Fibroblast of villous mesenchyme (primary cell): Measurements from ENCODE around the gene ABHD4. TPM values are rescaled to one million over a fixed set of nuclear protein-coding genes. Genes with fewer than 3 reads are reported as not detected.

ENCODE experiments used
- DNase-seq: peaks from one replicate; pipeline ENCODE4 v3.0.0-alpha.2; 2010; ENCODE audit warnings: low read depth
- H3K4me3 ChIP-seq: 2 replicates; pipeline ENCODE4 v1.5.1; 2011; ENCODE audit warnings: low read depth, mild to moderate bottlenecking, low read length
- CTCF ChIP-seq: IDR thresholded peaks from 2 replicates; pipeline ENCODE4 v1.5.1; 2012; ENCODE audit warnings: low read depth, mild to moderate bottlenecking, low read length; ENCODE audit not compliant: insufficient read depth
- total RNA-seq: library from RNA; depleted of rRNA; stranded (reverse); fragments of >200 nt; gene quantifications from 2 replicates; pipeline ENCODE4 v1.2.3, GENCODE V29; 2012

The ABHD4 gene
- total RNA-seq, 1 donor, result 13.4 TPM

DNA sequence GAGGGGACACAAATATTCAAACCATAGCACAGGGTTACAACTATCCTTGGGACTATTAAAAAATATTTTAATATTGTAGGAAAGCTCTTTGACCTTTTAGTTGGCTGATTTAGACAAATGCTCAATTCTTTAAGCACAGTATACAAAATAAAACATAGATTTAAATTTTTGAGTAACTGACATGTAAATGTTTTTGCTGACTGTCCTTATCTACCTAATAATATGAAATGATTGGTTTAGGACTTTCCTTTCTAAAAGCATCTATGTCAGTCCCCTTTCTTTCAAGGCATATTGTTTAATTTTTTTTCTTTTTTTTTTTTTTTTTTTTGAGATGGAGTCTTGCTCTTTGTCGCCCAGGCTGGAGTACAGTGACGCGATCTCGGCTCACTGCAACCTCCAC is 62.6 kb downstream of the ABHD4 start:
- TF ChIP-seq CTCF, result no peak
- no peak overlapping the region for H3K4me3 ChIP-seq
- no peak for DNase-seq

Other genes with a start within 250 kb of the ABHD4 start
- gene DAD1, start 9.1 kb upstream of the ABHD4 start, total RNA-seq, result 318 and 369 TPM in 2 replicates
- gene OR6J1, start 46.1 kb downstream of the ABHD4 start, total RNA-seq, result not detected in 2 replicates
- gene OXA1L, start 168.4 kb downstream of the ABHD4 start, total RNA-seq, result 37.6 and 45.7 TPM in 2 replicates
- 3.9 and 5.5 TPM in 2 replicates for gene SLC7A7, start 217.1 kb downstream of the ABHD4 start, total RNA-seq
- gene MRPL52, start 231.6 kb downstream of the ABHD4 start, total RNA-seq, result 58.3 and 82.5 TPM in 2 replicates
- gene MMP14, start 238.3 kb downstream of the ABHD4 start, total RNA-seq, result 188 and 327 TPM in 2 replicates